MG63 (cell line): ENCODE results near the gene EZR. TPM values are rescaled to one million over a fixed set of nuclear protein-coding genes. Genes with fewer than 3 reads are reported as not detected.

Source experiments
- DNase-seq: peaks from one replicate; pipeline ENCODE4 v3.0.0-alpha.2; 2020
- H3K27me3 ChIP-seq: fragments of 250-450 bp; sonication (Bioruptor Pico); 2 replicates; pipeline ENCODE4 v1.5.1; 2020; ENCODE audit warnings: mild to moderate bottlenecking, moderate library complexity
- H3K36me3 ChIP-seq: fragments of 250-450 bp; sonication (Bioruptor Pico); 2 replicates; pipeline ENCODE4 v1.5.1; 2020; ENCODE audit warnings: mild to moderate bottlenecking, moderate library complexity
- H3K4me3 ChIP-seq: fragments of 250-450 bp; sonication (Bioruptor Pico); 2 replicates; pipeline ENCODE4 v1.5.1; 2020; ENCODE audit warnings: mild to moderate bottlenecking, moderate library complexity
- H3K9me3 ChIP-seq: fragments of 250-450 bp; sonication (Bioruptor Pico); 2 replicates; pipeline ENCODE4 v1.5.1; 2020; ENCODE audit warnings: mild to moderate bottlenecking, moderate library complexity
- total RNA-seq: library from RNA; depleted of rRNA; stranded (reverse); fragments of >200 nt; shearing (Covaris generic); gene quantifications from 2 replicates; pipeline ENCODE4 v1.2.3, GENCODE V29; 2014; ENCODE audit warnings: low replicate concordance

Gene EZR
- total RNA-seq, 1 experiment from 2014 or later: 226 TPM

GRCh38 chr6:158775832-158776231 is 43.3 kb downstream of the EZR start:
- peaks cover 85% of the 10 kb centered on the region for H3K36me3 ChIP-seq
- DNase-seq: no peak
- no peaks in the 10 kb centered on the region for H3K9me3 ChIP-seq
- H3K27me3 ChIP-seq: no peaks in the 10 kb centered on the region
- H3K4me3 ChIP-seq: no peak overlapping the region

GRCh38 chr6:158774717-158775449 is 44.3 kb downstream of the EZR start:
- H3K27me3 ChIP-seq: no peaks in the 10 kb centered on the region
- peaks cover 84% of the 10 kb centered on the region for H3K36me3 ChIP-seq
- H3K9me3 ChIP-seq: no peaks in the 10 kb centered on the region
- H3K4me3 ChIP-seq: no peak overlapping the region
- DNase-seq: no peak

- Histone ChIP-seq H3K27me3 (no peaks in the 10 kb centered on the region), H3K4me3 (no peak overlapping the region), H3K36me3 (peaks cover 83% of the 10 kb centered on the region), H3K9me3 (no peaks in the 10 kb centered on the region)
- no peak for DNase-seq
These were observed 45.4 kb downstream of the EZR start for GRCh38 chr6:158773581-158774449.

- Histone ChIP-seq H3K9me3 (no peaks in the 10 kb centered on the region), H3K27me3 (no peaks in the 10 kb centered on the region), H3K36me3 (peaks cover 83% of the 10 kb centered on the region), H3K4me3 (no peak overlapping the region)
- DNase-seq: no peak
These were observed 46.3 kb downstream of the EZR start for GRCh38 chr6:158772851-158773371.

- DNase-seq: no peak
These were observed 47.0 kb downstream of the EZR start for GRCh38 chr6:158772172-158772571.

GRCh38 chr6:158771399-158772152 is 47.6 kb downstream of the EZR start:
- H3K27me3 ChIP-seq: no peaks in the 10 kb centered on the region
- no peak for DNase-seq

More at GRCh38 chr6:158772172-158772571, 47.0 kb downstream of the EZR start:
- no peaks in the 10 kb centered on the region for H3K27me3 ChIP-seq
- peaks cover 83% of the 10 kb centered on the region for H3K36me3 ChIP-seq
- no peaks in the 10 kb centered on the region for H3K9me3 ChIP-seq
- H3K4me3 ChIP-seq: no peak overlapping the region

GRCh38 chr6:158770533-158771330 is 48.4 kb downstream of the EZR start:
- Histone ChIP-seq H3K4me3 (no peak overlapping the region), H3K27me3 (no peaks in the 10 kb centered on the region), H3K9me3 (no peaks in the 10 kb centered on the region), H3K36me3 (peaks cover 83% of the 10 kb centered on the region)
- no peak for DNase-seq

More at GRCh38 chr6:158771399-158772152, 47.6 kb downstream of the EZR start:
- H3K9me3 ChIP-seq: no peaks in the 10 kb centered on the region
- H3K4me3 ChIP-seq: no peak overlapping the region
- peaks cover 83% of the 10 kb centered on the region for H3K36me3 ChIP-seq

GRCh38 chr6:158769771-158770432 is 49.3 kb downstream of the EZR start:
- no peaks in the 10 kb centered on the region for H3K9me3 ChIP-seq
- no peak for DNase-seq
- no peaks in the 10 kb centered on the region for H3K27me3 ChIP-seq
- no peak overlapping the region for H3K4me3 ChIP-seq
- peaks cover 84% of the 10 kb centered on the region for H3K36me3 ChIP-seq

- Histone ChIP-seq H3K27me3 (no peaks in the 10 kb centered on the region), H3K9me3 (no peaks in the 10 kb centered on the region), H3K36me3 (peaks cover 85% of the 10 kb centered on the region), H3K4me3 (no peak overlapping the region)
- no peak for DNase-seq
These were observed 49.9 kb downstream of the EZR start for GRCh38 chr6:158769234-158769770.

GRCh38 chr6:158768436-158768835 is 50.7 kb downstream of the EZR start:
- Histone ChIP-seq H3K4me3 (no peak overlapping the region), H3K36me3 (peaks cover 78% of the 10 kb centered on the region), H3K27me3 (no peaks in the 10 kb centered on the region), H3K9me3 (no peaks in the 10 kb centered on the region)
- DNase-seq: no peak

- H3K36me3 ChIP-seq: peaks cover 83% of the 10 kb centered on the region
- H3K4me3 ChIP-seq: no peak overlapping the region
- no peaks in the 10 kb centered on the region for H3K9me3 ChIP-seq
- H3K27me3 ChIP-seq: no peaks in the 10 kb centered on the region
- DNase-seq: no peak
These were observed 51.5 kb downstream of the EZR start for GRCh38 chr6:158767709-158768108.

GRCh38 chr6:158766621-158767455 is 52.3 kb downstream of the EZR start:
- DNase-seq: no peak
- Histone ChIP-seq H3K4me3 (no peak overlapping the region), H3K36me3 (peaks cover 77% of the 10 kb centered on the region), H3K9me3 (no peaks in the 10 kb centered on the region), H3K27me3 (no peaks in the 10 kb centered on the region)

- Histone ChIP-seq H3K27me3 (no peaks in the 10 kb centered on the region), H3K36me3 (peaks cover 65% of the 10 kb centered on the region)
- DNase-seq: no peak
These were observed 53.6 kb downstream of the EZR start for GRCh38 chr6:158765499-158766068.

GRCh38 chr6:158764926-158765325 is 54.2 kb downstream of the EZR start:
- no peak for DNase-seq
- H3K27me3 ChIP-seq: no peaks in the 10 kb centered on the region
- peaks cover 62% of the 10 kb centered on the region for H3K36me3 ChIP-seq
- H3K4me3 ChIP-seq: no peak overlapping the region
- no peaks in the 10 kb centered on the region for H3K9me3 ChIP-seq

More at GRCh38 chr6:158765499-158766068, 53.6 kb downstream of the EZR start:
- no peak overlapping the region for H3K4me3 ChIP-seq
- no peaks in the 10 kb centered on the region for H3K9me3 ChIP-seq
